HepG2 (cell line): Measurements from ENCODE around the gene CDK15. TPM values are rescaled to one million over a fixed set of nuclear protein-coding genes. Genes with fewer than 3 reads are reported as not detected.

Source experiments
- GABPA ChIP-seq, 2 experiments: IDR thresholded peaks; 2 replicates each; pipeline ENCODE4 v1.6.1; 2011 to 2016; ENCODE audit warnings: low read depth in 2 of 2, low read length in 1 of 2, missing biosample characterization in 1 of 2, missing genetic modification characterization in 1 of 2
- IRF2 ChIP-seq: IDR thresholded peaks from 2 replicates; pipeline ENCODE4 v1.6.1; 2018; ENCODE audit warnings: missing genetic modification reagents, missing compliant biosample characterization
- JARID2 ChIP-seq: sonication (generic); formaldehyde crosslinking; IDR thresholded peaks from 2 replicates; pipeline ENCODE4 v1.8.1; 2023; ENCODE audit warnings: missing genetic modification reagents, inconsistent platforms; ENCODE audit not compliant: insufficient replicate concordance
- KAT2B ChIP-seq: fragments of 150-350 bp; IDR thresholded peaks from 2 replicates; pipeline ENCODE4 v1.6.1; 2014; ENCODE audit warnings: low read depth, low read length, borderline replicate concordance
- NCOA2 ChIP-seq: sonication (generic); formaldehyde crosslinking; IDR thresholded peaks from 2 replicates; pipeline ENCODE4 v1.8.0; 2022; ENCODE audit warnings: inconsistent platforms
- NFKBIZ ChIP-seq: IDR thresholded peaks from 2 replicates; pipeline ENCODE4 v1.6.1; 2018; ENCODE audit warnings: missing genetic modification reagents, missing compliant biosample characterization
- TGIF2 ChIP-seq: IDR thresholded peaks from 2 replicates; pipeline ENCODE4 v1.6.1; 2016; ENCODE audit warnings: control low read depth, missing compliant biosample characterization
- YEATS2 ChIP-seq: sonication (generic); formaldehyde crosslinking; IDR thresholded peaks from 2 replicates; pipeline ENCODE4 v1.4.0; 2020; ENCODE audit warnings: missing genetic modification reagents, borderline replicate concordance
- ZBTB3 ChIP-seq: sonication (generic); formaldehyde crosslinking; IDR thresholded peaks from 2 replicates; pipeline ENCODE4 v1.4.0; 2020; ENCODE audit warnings: low read depth, mild to moderate bottlenecking, moderate library complexity, missing genetic modification reagents, borderline replicate concordance
- ZHX2 ChIP-seq, 2 experiments: sonication (generic) in 1 of 2; formaldehyde crosslinking in 1 of 2; IDR thresholded peaks; 2 replicates each; pipeline versions ENCODE4 v1.6.1 to v1.9.0; 2014 to 2022; ENCODE audit warnings: antibody characterized with exemption in 1 of 2, borderline replicate concordance in 1 of 2, inconsistent platforms in 1 of 2, low read depth in 1 of 2, missing genetic modification reagents in 1 of 2
- ZNF232 ChIP-seq: sonication (generic); formaldehyde crosslinking; IDR thresholded peaks from 2 replicates; pipeline ENCODE4 v1.4.0; 2020; ENCODE audit warnings: missing genetic modification reagents, borderline replicate concordance
- ZNF235 ChIP-seq: sonication (generic); formaldehyde crosslinking; IDR thresholded peaks from 2 replicates; pipeline ENCODE4 v1.8.1; 2023; ENCODE audit warnings: mild to moderate bottlenecking, missing genetic modification reagents, borderline replicate concordance
- ZNF263 ChIP-seq: sonication (generic); formaldehyde crosslinking; IDR thresholded peaks from 2 replicates; pipeline ENCODE4 v1.4.0; 2020; ENCODE audit warnings: missing genetic modification reagents
- ZSCAN20 ChIP-seq: sonication (generic); formaldehyde crosslinking; IDR thresholded peaks from 2 replicates; pipeline ENCODE4 v1.4.0; 2020; ENCODE audit warnings: missing genetic modification reagents, mild to moderate bottlenecking, borderline replicate concordance
- polyA plus RNA-seq, 8 experiments: library from polyadenylated mRNA; depleted of rRNA in 3 of 8; stranded (reverse) in 7 of 8; unstranded in 1 of 8; fragments of >200 nt; fragmentation: Illumina TruSeq in 4 of 8; extraction: Trizol in 4 of 8; gene quantifications; 2 replicates each; pipeline versions ENCODE4 v1.2.1 to v1.2.3, GENCODE V29; 2011 to 2016; ENCODE audit warnings: low read depth in 4 of 8, missing spikeins in 1 of 8, mixed read lengths in 1 of 8; ENCODE audit not compliant: insufficient read depth in 1 of 8
- total RNA-seq, 5 experiments: library from RNA; depleted of rRNA; stranded (reverse); fragments of >200 nt; fragmentation: Illumina TruSeq; extraction: Trizol; gene quantifications; 2 replicates each; pipeline ENCODE4 v1.2.3, GENCODE V29; 2016; ENCODE audit warnings: low read depth in 1 of 5
- TF ChIP-seq, protein P1 (sequence below): sonication (generic); formaldehyde crosslinking; conservative IDR thresholded peaks from 2 replicates; pipeline ENCODE4 v1.8.0; 2022; ENCODE audit warnings: missing genetic modification reagents
- TF ChIP-seq, protein P2 (sequence below): sonication (generic); formaldehyde crosslinking; IDR thresholded peaks from 2 replicates; pipeline ENCODE4 v1.5.0; 2020; ENCODE audit warnings: mild to moderate bottlenecking, missing genetic modification reagents

Gene CDK15
- total and polyA plus RNA-seq, 2 of the 13 experiments (the other 11 are each of a cell fraction or from before 2014, with no cell fraction given), result not detected

DNA sequence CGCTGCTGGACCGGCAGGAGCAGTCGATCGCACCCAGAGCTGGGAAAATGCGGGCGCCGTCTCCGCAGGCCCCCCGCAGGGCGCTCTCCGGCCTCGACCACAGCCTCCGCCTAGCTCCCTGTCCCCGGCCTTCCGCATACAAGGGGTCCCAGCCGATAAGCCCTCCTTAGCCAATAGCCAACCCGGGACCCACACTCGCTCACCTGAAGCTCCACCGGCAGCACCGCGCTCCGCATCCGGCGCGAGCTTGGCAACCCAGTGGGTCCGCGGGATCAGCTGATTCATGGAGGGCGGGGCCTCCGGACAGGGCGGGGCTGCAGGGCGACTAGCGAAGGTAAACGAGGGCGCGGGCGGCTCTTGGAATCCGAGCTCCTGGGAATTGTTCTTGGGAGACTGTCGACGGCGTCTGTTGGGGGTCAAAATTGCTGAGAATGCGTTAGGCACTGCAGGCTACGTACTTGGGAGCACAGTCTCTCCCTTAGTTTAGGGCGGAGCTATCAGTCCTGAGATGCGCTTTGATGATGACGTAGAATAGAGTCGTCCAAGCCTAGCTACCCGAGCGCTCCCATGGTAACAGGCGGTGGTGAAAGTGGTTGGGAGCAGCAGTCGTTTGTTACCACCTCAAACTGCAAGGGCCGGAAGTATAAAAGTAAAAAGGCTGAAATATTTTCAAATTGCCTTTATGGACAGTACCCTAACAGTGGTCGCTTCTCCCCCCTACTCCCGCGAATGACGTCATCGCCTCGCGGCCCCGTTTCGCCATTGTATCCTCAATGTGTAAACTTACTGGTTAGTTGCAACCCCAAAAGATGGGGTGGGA is 25.5 kb upstream of the CDK15 start, which contains the start of gene ALS2 (continued):
- TF ChIP-seq ZHX2 (IDR thresholded peaks at IDR 0.05; ENCODE audit: low read depth), result peak; percentile 94
- 0 out of 2 replicates have a peak, but pooled peaks have one; percentile 92 for TF ChIP-seq ZHX2 (CRISPR knock-in tag; IDR thresholded peaks at IDR 0.05; ENCODE audit: borderline replicate concordance)
- no peak for TF ChIP-seq NCOA2 (CRISPR knock-in tag)
- TF ChIP-seq, protein P1, sequence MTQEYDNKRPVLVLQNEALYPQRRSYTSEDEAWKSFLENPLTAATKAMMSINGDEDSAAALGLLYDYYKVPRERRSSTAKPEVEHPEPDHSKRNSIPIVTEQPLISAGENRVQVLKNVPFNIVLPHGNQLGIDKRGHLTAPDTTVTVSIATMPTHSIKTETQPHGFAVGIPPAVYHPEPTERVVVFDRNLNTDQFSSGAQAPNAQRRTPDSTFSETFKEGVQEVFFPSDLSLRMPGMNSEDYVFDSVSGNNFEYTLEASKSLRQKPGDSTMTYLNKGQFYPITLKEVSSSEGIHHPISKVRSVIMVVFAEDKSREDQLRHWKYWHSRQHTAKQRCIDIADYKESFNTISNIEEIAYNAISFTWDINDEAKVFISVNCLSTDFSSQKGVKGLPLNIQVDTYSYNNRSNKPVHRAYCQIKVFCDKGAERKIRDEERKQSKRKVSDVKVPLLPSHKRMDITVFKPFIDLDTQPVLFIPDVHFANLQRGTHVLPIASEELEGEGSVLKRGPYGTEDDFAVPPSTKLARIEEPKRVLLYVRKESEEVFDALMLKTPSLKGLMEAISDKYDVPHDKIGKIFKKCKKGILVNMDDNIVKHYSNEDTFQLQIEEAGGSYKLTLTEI (CRISPR knock-in tag), result no peak
- peak; percentile 83 for TF ChIP-seq NFKBIZ (CRISPR knock-in tag)
- TF ChIP-seq IRF2 (CRISPR knock-in tag), result peak; percentile 89
- TF ChIP-seq ZBTB3, result no peak
- TF ChIP-seq JARID2 (CRISPR knock-in tag), result peak; percentile 33
- TF ChIP-seq ZSCAN20 (CRISPR knock-in tag), result peak; percentile 91; the same call in 1 of the 2 replicates
- peak; percentile 54; the same call in 1 of the 2 replicates for TF ChIP-seq ZNF235 (CRISPR knock-in tag)
- TF ChIP-seq YEATS2, result peak; percentile 88
- no peak for TF ChIP-seq KAT2B
- TF ChIP-seq, protein P2, sequence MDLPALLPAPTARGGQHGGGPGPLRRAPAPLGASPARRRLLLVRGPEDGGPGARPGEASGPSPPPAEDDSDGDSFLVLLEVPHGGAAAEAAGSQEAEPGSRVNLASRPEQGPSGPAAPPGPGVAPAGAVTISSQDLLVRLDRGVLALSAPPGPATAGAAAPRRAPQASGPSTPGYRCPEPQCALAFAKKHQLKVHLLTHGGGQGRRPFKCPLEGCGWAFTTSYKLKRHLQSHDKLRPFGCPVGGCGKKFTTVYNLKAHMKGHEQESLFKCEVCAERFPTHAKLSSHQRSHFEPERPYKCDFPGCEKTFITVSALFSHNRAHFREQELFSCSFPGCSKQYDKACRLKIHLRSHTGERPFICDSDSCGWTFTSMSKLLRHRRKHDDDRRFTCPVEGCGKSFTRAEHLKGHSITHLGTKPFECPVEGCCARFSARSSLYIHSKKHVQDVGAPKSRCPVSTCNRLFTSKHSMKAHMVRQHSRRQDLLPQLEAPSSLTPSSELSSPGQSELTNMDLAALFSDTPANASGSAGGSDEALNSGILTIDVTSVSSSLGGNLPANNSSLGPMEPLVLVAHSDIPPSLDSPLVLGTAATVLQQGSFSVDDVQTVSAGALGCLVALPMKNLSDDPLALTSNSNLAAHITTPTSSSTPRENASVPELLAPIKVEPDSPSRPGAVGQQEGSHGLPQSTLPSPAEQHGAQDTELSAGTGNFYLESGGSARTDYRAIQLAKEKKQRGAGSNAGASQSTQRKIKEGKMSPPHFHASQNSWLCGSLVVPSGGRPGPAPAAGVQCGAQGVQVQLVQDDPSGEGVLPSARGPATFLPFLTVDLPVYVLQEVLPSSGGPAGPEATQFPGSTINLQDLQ, result peak; percentile 96
- TF ChIP-seq TGIF2, result peak; percentile 90
- TF ChIP-seq ZNF232 (CRISPR knock-in tag), result no peak; the same call in 1 of the 2 replicates
- peak; percentile 93 for TF ChIP-seq ZNF263 (CRISPR knock-in tag)
- peak; percentile 16; the same call in 1 of the 2 replicates for TF ChIP-seq GABPA (IDR thresholded peaks at IDR 0.05; ENCODE audit: low read depth, low read length)
- TF ChIP-seq GABPA (CRISPR knock-in tag; IDR thresholded peaks at IDR 0.05; ENCODE audit: low read depth), result peak; percentile 77
- TF ChIP-seq, all 625 proteins: peak for 356
